GM12878 (cell line): Measurements from ENCODE around the gene C16orf96. TPM values are rescaled to one million over a fixed set of nuclear protein-coding genes. Genes with fewer than 3 reads are reported as not detected.

ENCODE experiments used
- ATAC-seq: fragments of 200-7000 bp; cut with Tn5 transposase; 3 replicates; pipeline ENCODE4 v1.9.1; 2020; ENCODE audit warnings: mild to moderate bottlenecking, moderate library complexity
- BruUV-seq: library from RNA; stranded (reverse); fragments of 400-500 nt; replicated peaks from 2 replicates; lab custom pipeline; 2021; lab: Mats Ljungman, UMichigan
- CTCF ChIA-PET: fragments of 300-600 bp; sonication (Branson Sonifier 250); formaldehyde crosslinking; extraction: SDS; loops from one replicate; lab custom pipeline; 2021; ENCODE audit warnings: inconsistent platforms; lab: Yijun Ruan, JAX
- POLR2A ChIA-PET: fragments of 350-600 bp; formaldehyde crosslinking; extraction: SDS; loops from one replicate; lab custom pipeline; 2021; ENCODE audit warnings: inconsistent platforms; lab: Charles Lee
- RAD21 ChIA-PET: fragments of 300-600 bp; sonication (Branson Sonifier 250); formaldehyde crosslinking; loops from one replicate; lab custom pipeline; 2023; ENCODE audit warnings: antibody characterized with exemption; ENCODE audit not compliant: unreplicated experiment; lab: Charles Lee
- SMC1A ChIA-PET: fragments of 300-600 bp; sonication (Branson Sonifier 250); formaldehyde crosslinking; loops from one replicate; lab custom pipeline; 2023; ENCODE audit not compliant: unreplicated experiment, uncharacterized antibody; lab: Charles Lee
- DNase-seq: peaks from one replicate; pipeline ENCODE4 v3.0.0-alpha.2; 2011; ENCODE audit warnings: low read depth, low spot score
- FAIRE-seq: peaks from 3 replicates; lab custom pipeline; 2011; peaks lifted over from hg19 to GRCh38; lab: Jason Lieb, UNC
- H2AFZ ChIP-seq: 2 replicates; pipeline ENCODE4 v1.6.0; 2011; ENCODE audit warnings: low read depth, low read length, control low read depth; ENCODE audit not compliant: control insufficient read depth
- H3K27ac ChIP-seq: 2 replicates; pipeline ENCODE4 v1.5.1; 2011; ENCODE audit warnings: control low read depth; ENCODE audit not compliant: control insufficient read depth, insufficient read depth
- H3K27me3 ChIP-seq, 2 experiments: replicated peaks in 1 of 2; 2 replicates each; pipeline versions ENCODE4 v1.6.0 to v1.6.1; 2011; ENCODE audit warnings: low read length in 1 of 2; ENCODE audit not compliant: control insufficient read depth in 2 of 2, insufficient read depth in 2 of 2
- H3K36me3 ChIP-seq, 2 experiments: 2 replicates each; pipeline ENCODE4 v1.5.1; 2011; ENCODE audit warnings: low read length in 1 of 2; ENCODE audit not compliant: control insufficient read depth in 2 of 2, insufficient read depth in 2 of 2
- H3K4me1 ChIP-seq: 2 replicates; pipeline ENCODE4 v1.6.1; 2011; ENCODE audit warnings: mild to moderate bottlenecking, low read length, moderate library complexity, mixed read lengths; ENCODE audit not compliant: control insufficient read depth, insufficient read depth
- H3K4me2 ChIP-seq: 2 replicates; pipeline ENCODE4 v1.6.0; 2011; ENCODE audit warnings: control low read depth; ENCODE audit not compliant: control insufficient read depth, insufficient read depth
- H3K4me3 ChIP-seq: fragments of 200-600 bp; sonication (generic); 2 replicates; pipeline ENCODE4 v1.5.1; 2016
- H3K79me2 ChIP-seq: 2 replicates; pipeline ENCODE4 v1.6.0; 2011; ENCODE audit warnings: low read length; ENCODE audit not compliant: control insufficient read depth, insufficient read depth
- H3K9ac ChIP-seq: 2 replicates; pipeline ENCODE4 v1.8.0; 2011; ENCODE audit warnings: low read length, control low read depth, mixed read lengths; ENCODE audit not compliant: control insufficient read depth, insufficient read depth
- H3K9me3 ChIP-seq: replicated peaks from 3 replicates; pipeline ENCODE4 v1.5.1; 2011; ENCODE audit warnings: mild to moderate bottlenecking, low read length; ENCODE audit not compliant: control insufficient read depth, insufficient read depth
- H4K20me1 ChIP-seq: 2 replicates; pipeline ENCODE4 v1.6.0; 2011; ENCODE audit not compliant: control insufficient read depth, insufficient read depth
- ATF2 ChIP-seq: IDR thresholded peaks from 2 replicates; pipeline ENCODE4 v1.6.1; 2012; ENCODE audit warnings: low read length, inconsistent platforms
- E2F4 ChIP-seq: IDR thresholded peaks from 2 replicates; pipeline ENCODE4 v1.6.1; 2012; ENCODE audit warnings: low read depth, low read length, improper control_type of control experiment
- KLF5 ChIP-seq: fragments of 450-650 bp; IDR thresholded peaks from 2 replicates; pipeline ENCODE4 v1.6.1; 2014; ENCODE audit warnings: mild to moderate bottlenecking; ENCODE audit not compliant: partially characterized antibody
- PKNOX1 ChIP-seq: fragments of 450-650 bp; IDR thresholded peaks from 2 replicates; pipeline ENCODE4 v1.6.1; 2016; ENCODE audit warnings: mild to moderate bottlenecking
- POLR2A ChIP-seq: IDR thresholded peaks from 2 replicates; pipeline ENCODE4 v1.6.1; 2011; ENCODE audit warnings: low read depth, mild to moderate bottlenecking, low read length
- RB1 ChIP-seq: fragments of 450-650 bp; formaldehyde crosslinking; IDR thresholded peaks from 2 replicates; pipeline ENCODE4 v1.6.1; 2017; ENCODE audit warnings: mild to moderate bottlenecking, borderline replicate concordance
- USF2 ChIP-seq: IDR thresholded peaks from 2 replicates; pipeline ENCODE4 v1.6.1; 2011; ENCODE audit warnings: low read depth, low read length, improper control_type of control experiment, borderline replicate concordance
- WRNIP1 ChIP-seq: IDR thresholded peaks from 2 replicates; pipeline ENCODE4 v1.6.1; 2011; ENCODE audit warnings: low read depth, low read length, improper control_type of control experiment, borderline replicate concordance
- WGBS: methylation state at CpG from one replicate; pipeline ENCODE4 v1.1.6; 2016; ENCODE audit warnings: low lambda C conversion rate; ENCODE audit not compliant: insufficient replicate concordance, insufficient coverage; ENCODE audit errors: missing lambda C conversion rate; 5-methylcytosine and 5-hydroxymethylcytosine counted together
- in situ Hi-C: fragments of 300-500 bp; cut with MboI; formaldehyde crosslinking; loops from 9 replicates; pipeline ENCODE4 v1.14.3; 2018; ENCODE audit warnings: mixed read lengths
- intact Hi-C: fragments of 100-400 bp; cut with micrococcal nuclease; formaldehyde crosslinking; loops from one replicate; pipeline ENCODE4 v1.14.2; 2022; ENCODE audit not compliant: unreplicated experiment
- polyA plus RNA-seq, 11 experiments: library from polyadenylated mRNA; depleted of rRNA in 4 of 11; unstranded in 6 of 11; stranded (reverse) in 5 of 11; fragments of >200 nt; fragmentation: Nextera tagmentation in 4 of 11; fragmentation: Illumina TruSeq in 1 of 11; extraction: Ambion mirVana in 4 of 11; extraction: Trizol in 1 of 11; gene quantifications; 1 replicate in 1 of 11; 2 replicates in 10 of 11; pipeline versions ENCODE4 v1.2.1 to v1.2.3, GENCODE V29; 2011 to 2016; ENCODE audit warnings: inconsistent platforms in 2 of 11, missing spikeins in 2 of 11, low read depth in 1 of 11
- total RNA-seq, 4 experiments: library from RNA; depleted of rRNA in 3 of 4; stranded (reverse); fragments of >200 nt in 3 of 4; fragmentation: Illumina TruSeq in 1 of 4; extraction: Trizol in 1 of 4; gene quantifications; 2 replicates each; pipeline versions ENCODE4 v1.2.1 to v1.2.3, GENCODE V29; 2013 to 2021

Gene C16orf96
- total and polyA plus RNA-seq, 10 of the 15 experiments (the other 5 are each of a cell fraction or from before 2014, with no cell fraction given), result 0.01 to 0.08 (median 0.01) TPM; not detected in 7

- WGBS, result 93% methylated on average over 21 of the region's 22 CpGs
- BruUV-seq, result no TSS peak
- DNase-seq (no peak), FAIRE-seq (no peak), ATAC-seq (no peak)
- Histone ChIP-seq H3K4me2 (no peak overlapping the region), H2AFZ (no peak overlapping the region), H3K4me3 (no peak overlapping the region), H3K27ac (no peak overlapping the region), H3K4me1 (no peaks in the 10 kb centered on the region), H3K27me3 (no peaks in the 10 kb centered on the region), H3K79me2 (peaks cover 7% of the 10 kb centered on the region), H4K20me1 (no peaks in the 10 kb centered on the region)
- ChIA-PET CTCF (no interaction called here), SMC1A (no interaction called here), POLR2A (no interaction called here)
- intact Hi-C loops (no loop called here), in situ Hi-C loops (no loop called here)
- TF ChIP-seq PKNOX1 (no peak), ATF2 (no peak), RB1 (no peak), KLF5 (no peak), WRNIP1 (no peak), E2F4 (no peak), USF2 (no peak), POLR2A (0 out of 2 replicates have a peak, but pooled peaks have one; percentile 25)
- TF ChIP-seq, all 136 proteins: peak for 1
- no peak overlapping the region for H3K9ac ChIP-seq
- H3K36me3 ChIP-seq, result peaks cover 7 to 19% of the 10 kb centered on the region in 2 experiments; a peak in 3 of 4 replicates
- RAD21 ChIA-PET, result no interaction called here
- no peaks in the 10 kb centered on the region for H3K9me3 ChIP-seq
Observed at GRCh38 chr16:4646773-4647643, 90.9 kb downstream of the C16orf96 start.
